GM12872 (cell line): ENCODE results near the gene RGS7.

Experiments
- TF ChIP-seq, protein P1 (sequence below): IDR thresholded peaks from 3 replicates; pipeline ENCODE4 v1.5.1; 2011; ENCODE audit warnings: low read depth, mild to moderate bottlenecking, low read length, moderate library complexity; ENCODE audit not compliant: insufficient read depth

RGS7 gene

DNA sequence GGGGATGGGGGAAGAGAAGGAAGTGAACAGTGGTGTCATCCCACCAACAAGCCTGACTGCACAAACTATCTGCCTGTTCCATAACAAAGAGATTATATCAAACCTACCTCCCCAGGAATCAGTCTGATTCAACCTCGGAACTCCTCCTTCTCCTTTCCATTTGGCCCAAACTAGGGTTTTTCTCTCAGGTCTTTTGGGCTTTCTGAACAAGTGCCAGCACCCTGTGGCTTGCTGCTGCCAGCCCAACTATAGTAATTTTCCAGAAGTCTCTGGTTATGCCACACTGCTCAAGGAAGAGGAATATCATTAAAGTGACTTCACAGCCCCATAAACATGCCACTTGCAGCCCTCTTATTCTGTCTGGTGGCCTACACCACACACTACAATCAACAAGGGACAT is 70.5 kb downstream of the RGS7 start:
- TF ChIP-seq, protein P1, sequence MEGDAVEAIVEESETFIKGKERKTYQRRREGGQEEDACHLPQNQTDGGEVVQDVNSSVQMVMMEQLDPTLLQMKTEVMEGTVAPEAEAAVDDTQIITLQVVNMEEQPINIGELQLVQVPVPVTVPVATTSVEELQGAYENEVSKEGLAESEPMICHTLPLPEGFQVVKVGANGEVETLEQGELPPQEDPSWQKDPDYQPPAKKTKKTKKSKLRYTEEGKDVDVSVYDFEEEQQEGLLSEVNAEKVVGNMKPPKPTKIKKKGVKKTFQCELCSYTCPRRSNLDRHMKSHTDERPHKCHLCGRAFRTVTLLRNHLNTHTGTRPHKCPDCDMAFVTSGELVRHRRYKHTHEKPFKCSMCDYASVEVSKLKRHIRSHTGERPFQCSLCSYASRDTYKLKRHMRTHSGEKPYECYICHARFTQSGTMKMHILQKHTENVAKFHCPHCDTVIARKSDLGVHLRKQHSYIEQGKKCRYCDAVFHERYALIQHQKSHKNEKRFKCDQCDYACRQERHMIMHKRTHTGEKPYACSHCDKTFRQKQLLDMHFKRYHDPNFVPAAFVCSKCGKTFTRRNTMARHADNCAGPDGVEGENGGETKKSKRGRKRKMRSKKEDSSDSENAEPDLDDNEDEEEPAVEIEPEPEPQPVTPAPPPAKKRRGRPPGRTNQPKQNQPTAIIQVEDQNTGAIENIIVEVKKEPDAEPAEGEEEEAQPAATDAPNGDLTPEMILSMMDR, result no peak

GRCh38 chr1:241276391-241276790 is 80.6 kb downstream of the RGS7 start:
- TF ChIP-seq, protein P1, result no peak

GRCh38 chr1:241275981-241276380 is 81.0 kb downstream of the RGS7 start:
- TF ChIP-seq, protein P1, result no peak

GRCh38 chr1:241275226-241275625 is 81.8 kb downstream of the RGS7 start:
- TF ChIP-seq, protein P1, result no peak

DNA sequence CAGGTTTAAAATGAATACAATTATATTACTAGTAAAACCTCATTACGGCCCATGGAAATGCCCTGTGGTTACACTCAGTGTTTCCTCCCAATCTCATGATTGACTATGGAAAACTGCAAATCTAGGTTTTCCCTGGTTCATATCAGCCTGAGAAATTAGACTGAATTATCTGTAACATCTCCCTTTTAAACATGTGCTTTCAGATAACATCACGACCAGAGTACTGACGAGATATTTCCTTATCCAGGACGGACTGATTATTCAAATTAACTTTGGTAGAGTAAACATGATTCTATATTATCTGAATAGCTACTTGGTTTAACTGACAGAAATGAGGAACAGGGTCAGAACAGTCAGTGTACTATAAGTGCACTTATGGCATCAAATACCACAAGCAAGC is 82.3 kb downstream of the RGS7 start:
- TF ChIP-seq, protein P1, result no peak

DNA sequence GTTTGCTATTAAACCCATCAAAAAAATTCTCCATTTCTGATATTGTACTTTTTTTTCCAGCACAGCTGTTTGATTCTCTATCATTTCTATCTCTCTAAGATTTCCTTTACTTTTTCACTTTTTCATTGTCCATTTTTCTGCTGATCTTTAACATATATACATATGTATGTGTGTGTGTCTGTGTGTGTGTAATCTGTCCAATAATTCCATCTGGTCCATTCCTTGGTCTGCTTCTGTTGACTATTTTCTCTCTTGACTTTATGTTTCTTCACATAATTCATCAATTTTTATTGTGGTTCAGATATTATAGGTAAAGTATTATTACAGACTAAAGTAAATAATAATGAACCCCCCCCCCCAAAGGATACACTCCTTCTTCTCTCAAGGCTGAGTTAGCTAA is 84.2 kb downstream of the RGS7 start:
- TF ChIP-seq, protein P1, result no peak

- TF ChIP-seq, protein P1, result no peak
Measured at GRCh38 chr1:241271427-241271826, 85.6 kb downstream of the RGS7 start.

GRCh38 chr1:241270016-241270415 is 87.0 kb downstream of the RGS7 start:
- TF ChIP-seq, protein P1, result no peak
